ENCODE data around the gene PHF14.

Gene PHF14

GRCh38 chr7:11109659-11110058, 136.0 kb downstream of the PHF14 start:
- no peak for DNase-seq (ENCODE audit: low read depth in 2 of 2)

GRCh38 chr7:11120068-11120664, 146.5 kb downstream of the PHF14 start:
- no peak for DNase-seq (ENCODE audit: low read depth in 2 of 2)

- DNase-seq (ENCODE audit: low read depth in 2 of 2), result no peak
Measured at GRCh38 chr7:11120675-11121220, 147.1 kb downstream of the PHF14 start.

- no peak for DNase-seq (ENCODE audit: low read depth in 2 of 2)
Measured at GRCh38 chr7:11124856-11125559, 151.3 kb downstream of the PHF14 start.

GRCh38 chr7:11127114-11127785, 153.6 kb downstream of the PHF14 start:
- DNase-seq (ENCODE audit: low read depth in 2 of 2), result no peak

GRCh38 chr7:11127988-11128387, 154.3 kb downstream of the PHF14 start:
- DNase-seq (ENCODE audit: low read depth in 2 of 2), result no peak

GRCh38 chr7:11128498-11128897, 154.8 kb downstream of the PHF14 start:
- no peak for DNase-seq (ENCODE audit: low read depth in 2 of 2)

GRCh38 chr7:11130012-11130411, 156.3 kb downstream of the PHF14 start:
- DNase-seq (ENCODE audit: low read depth in 2 of 2), result no peak

GRCh38 chr7:11130601-11131000, 156.9 kb downstream of the PHF14 start:
- no peak for DNase-seq (ENCODE audit: low read depth in 2 of 2)

GRCh38 chr7:11133436-11133959, 159.8 kb downstream of the PHF14 start:
- DNase-seq (ENCODE audit: low read depth in 2 of 2), result no peak

- no peak for DNase-seq (ENCODE audit: low read depth in 2 of 2)
Measured at GRCh38 chr7:11135573-11135972, 161.9 kb downstream of the PHF14 start.

GRCh38 chr7:11141541-11141940, 167.9 kb downstream of the PHF14 start:
- no peak for DNase-seq (ENCODE audit: low read depth in 2 of 2)

- no peak for DNase-seq (ENCODE audit: low read depth in 2 of 2)
Measured at GRCh38 chr7:11153694-11154093, 180.0 kb downstream of the PHF14 start.

- DNase-seq (ENCODE audit: low read depth in 2 of 2), result no peak
Measured at GRCh38 chr7:11155883-11156282, 182.2 kb downstream of the PHF14 start.

GRCh38 chr7:11161499-11161898, 187.8 kb downstream of the PHF14 start:
- DNase-seq (ENCODE audit: low read depth in 2 of 2), result no peak

GRCh38 chr7:11163220-11163619, 189.5 kb downstream of the PHF14 start:
- DNase-seq (ENCODE audit: low read depth in 2 of 2), result no peak

GRCh38 chr7:11166051-11166450, 192.4 kb downstream of the PHF14 start:
- no peak for DNase-seq (ENCODE audit: low read depth in 2 of 2)

GRCh38 chr7:11168650-11169170, 195.0 kb downstream of the PHF14 start:
- no peak for DNase-seq (ENCODE audit: low read depth in 2 of 2)

- no peak for DNase-seq (ENCODE audit: low read depth in 2 of 2)
Measured at GRCh38 chr7:11170175-11170574, 196.5 kb downstream of the PHF14 start.

GRCh38 chr7:11170863-11171568, 197.3 kb downstream of the PHF14 start:
- DNase-seq (ENCODE audit: low read depth in 2 of 2), result no peak

- no peak for DNase-seq (ENCODE audit: low read depth in 2 of 2)
Measured at GRCh38 chr7:11171569-11172192, 198.0 kb downstream of the PHF14 start.
